Stimulated activated CD4-positive, alpha-beta T cell treated with anti-CD3 and anti-CD28 coated beads, Interleukin-4, amount 100 ng/mL, for 24 hours (primary cell): ENCODE results near the gene RRM2.
"Not testable (repeated sequence)": the region's sequence is repeated elsewhere in the genome, so short reads cannot be mapped to it uniquely, and the experiment has no call there.

ENCODE experiments used
- DNase-seq: peaks from one replicate; pipeline ENCODE4 v3.0.0-alpha.2; 2020

RRM2 gene

DNA sequence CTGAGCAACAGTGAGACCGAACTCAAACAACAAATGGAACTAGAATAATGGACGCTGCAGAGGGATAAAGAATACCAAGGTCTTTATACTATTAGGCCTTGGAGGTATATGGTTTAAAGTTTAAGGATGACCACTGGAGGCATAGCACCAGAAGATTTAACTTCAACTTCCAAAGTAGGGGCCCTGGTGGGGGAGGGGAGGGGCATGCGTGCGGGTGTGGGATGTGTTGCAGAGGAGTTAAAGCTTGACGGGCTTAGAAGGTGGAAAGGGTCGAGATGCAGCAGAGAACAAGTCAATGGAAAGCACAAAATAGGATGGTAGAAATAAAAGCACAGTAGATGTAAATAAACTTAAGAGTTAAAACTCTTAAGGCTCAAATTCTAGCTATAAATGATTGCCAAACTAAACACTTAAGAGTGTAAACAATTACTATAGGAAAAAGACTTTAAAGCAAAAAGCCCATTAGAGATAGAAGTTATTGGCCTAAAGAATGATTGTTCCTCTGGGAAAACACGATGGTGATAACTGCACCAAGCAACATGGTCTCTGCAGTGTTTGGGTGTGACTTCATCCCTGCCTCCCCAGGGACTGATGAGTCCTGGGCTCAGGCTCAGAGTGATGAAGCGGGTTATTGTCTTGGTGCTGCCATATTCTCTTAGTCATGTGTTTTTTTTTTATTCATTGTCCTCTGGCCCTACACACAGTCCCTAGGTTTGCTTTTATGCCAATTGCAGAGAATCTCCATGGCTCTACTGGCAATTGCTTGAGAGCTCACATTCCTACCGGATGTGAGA, 13.0 kb downstream of the RRM2 start:
- no peak for DNase-seq

DNA sequence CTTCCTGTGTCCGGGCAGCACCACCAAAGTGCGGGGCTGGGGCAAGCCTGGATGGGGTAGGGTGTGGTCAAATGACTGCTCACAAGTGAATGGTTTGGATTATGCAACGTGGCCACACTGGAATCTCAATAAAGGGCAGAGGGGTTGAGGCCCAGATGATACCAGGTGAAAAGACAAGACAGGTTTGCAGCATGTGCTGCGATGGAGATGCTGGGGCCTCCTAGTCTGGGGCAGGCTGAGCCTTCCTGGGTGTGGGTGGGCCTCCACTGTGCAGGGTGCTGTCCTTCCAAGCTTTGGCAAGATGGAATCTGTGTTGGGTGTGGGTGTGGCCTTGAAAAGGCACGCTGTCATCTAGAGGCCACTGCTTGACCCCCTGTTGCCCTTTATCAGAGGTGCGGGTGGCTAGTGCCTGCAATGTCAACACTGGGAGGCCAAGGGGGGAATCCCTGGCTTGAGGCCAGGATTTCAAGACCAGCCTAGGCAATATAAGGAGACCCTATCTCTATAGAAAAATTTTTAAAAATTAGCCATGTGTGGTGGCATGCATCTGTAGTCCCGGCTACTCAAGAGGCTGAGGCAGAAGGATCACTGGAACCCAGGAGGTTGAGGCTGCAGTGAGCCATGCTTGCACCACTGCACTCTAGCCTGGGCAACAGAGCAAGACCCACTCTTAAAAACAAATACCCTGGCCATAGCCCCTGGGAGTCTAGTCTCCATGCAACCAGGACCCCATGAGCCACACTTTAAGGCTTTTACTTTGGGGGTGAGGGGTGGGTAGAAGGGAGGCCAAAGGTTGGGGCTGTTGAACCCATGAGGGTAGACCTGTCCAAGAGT, 13.8 kb downstream of the RRM2 start:
- DNase-seq = no peak

DNA sequence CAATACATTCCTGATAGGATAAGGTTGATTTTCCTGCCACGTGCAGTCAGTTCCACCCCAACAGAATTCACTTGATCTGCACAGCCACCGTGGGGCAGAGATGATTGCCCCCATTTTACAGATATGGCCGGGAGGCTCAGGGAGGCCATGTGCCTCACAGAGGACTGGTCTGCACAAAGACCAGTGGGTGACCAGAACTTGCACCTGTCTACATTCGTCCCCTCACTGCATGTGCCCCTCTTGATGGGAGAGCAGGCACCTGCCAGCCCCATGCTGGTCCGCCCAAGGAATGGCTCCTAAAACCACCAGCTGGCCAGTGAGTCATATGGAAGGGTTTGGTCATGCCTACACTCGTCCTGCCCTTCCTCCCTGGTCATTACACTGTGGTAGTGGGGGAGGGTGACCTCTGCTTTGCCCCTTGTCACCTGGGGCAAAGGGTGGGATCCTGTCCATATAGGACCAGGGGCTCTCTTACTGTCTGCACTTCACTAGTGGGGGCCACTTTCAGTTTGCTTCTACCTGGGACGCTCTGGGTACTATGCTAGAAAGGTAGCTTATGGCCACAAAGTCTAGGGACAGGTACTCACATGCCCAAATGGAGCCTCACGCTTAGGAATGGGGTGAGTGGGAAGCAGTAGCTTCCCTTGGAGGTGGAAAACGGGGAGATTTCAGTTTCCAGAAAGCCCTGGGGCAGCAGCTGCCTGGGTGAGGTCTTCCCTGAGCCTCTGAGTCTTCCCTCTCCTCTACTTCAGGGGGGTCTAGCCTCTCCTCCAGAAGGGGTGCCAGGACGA, 14.7 kb downstream of the RRM2 start:
- DNase-seq = no peak

DNA sequence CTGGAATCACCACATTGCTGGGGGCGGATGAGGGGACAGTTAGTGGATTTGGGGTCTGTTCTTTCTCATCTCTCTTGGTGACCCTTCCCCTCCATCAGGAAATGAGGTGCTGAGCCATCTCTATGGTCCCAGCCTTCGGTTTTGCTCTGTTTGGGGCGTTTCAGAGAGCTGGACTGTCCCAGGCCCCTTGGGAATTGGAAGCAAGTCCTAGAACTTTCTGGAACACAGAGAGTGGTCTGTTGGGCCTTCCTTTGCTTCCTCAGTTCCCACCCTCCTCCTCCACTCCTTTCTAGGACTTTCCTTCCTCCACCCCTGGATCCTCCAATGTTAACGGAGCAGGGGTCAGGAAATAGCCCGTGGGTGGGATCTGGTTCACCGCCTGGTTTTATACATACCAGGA, 17.0 kb downstream of the RRM2 start:
- DNase-seq = no peak

DNA sequence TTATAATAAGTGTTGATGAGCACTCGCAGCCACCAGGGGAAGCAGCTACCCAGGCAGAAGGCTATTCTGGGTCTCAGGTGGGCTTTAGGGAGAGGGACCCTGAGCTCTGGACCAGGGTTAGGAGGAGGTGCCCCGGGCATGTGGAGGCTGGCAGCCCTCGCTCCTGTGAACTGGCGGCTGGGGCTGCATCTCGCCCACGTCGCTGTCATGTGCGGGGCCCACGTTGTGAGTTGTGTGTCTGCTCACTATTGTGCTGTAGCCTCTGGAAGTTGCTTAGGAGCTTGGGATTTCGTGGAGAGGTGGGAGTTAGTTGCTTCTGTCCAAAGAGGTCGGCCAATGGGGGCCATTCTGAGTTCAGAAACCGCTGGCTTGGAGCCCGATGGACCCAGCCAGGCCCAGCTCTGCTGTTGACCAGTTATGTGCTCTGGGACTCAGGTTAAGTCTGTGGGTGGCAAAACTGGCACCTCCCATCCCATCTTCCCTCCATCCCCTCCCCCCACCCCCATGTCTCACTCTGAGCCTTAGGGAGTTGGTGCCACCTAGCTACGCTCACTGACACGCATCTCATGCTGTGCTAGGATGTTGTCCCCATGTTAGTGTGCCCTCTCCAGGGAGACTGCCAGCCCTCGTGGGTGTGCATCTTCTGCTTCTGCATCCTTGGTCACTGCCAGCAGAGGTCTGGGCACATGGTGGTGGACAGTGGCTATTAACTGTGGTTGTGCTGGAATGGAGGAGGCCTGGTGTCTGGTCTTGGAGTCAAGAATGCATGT, 18.5 kb downstream of the RRM2 start:
- no peak for DNase-seq

DNA sequence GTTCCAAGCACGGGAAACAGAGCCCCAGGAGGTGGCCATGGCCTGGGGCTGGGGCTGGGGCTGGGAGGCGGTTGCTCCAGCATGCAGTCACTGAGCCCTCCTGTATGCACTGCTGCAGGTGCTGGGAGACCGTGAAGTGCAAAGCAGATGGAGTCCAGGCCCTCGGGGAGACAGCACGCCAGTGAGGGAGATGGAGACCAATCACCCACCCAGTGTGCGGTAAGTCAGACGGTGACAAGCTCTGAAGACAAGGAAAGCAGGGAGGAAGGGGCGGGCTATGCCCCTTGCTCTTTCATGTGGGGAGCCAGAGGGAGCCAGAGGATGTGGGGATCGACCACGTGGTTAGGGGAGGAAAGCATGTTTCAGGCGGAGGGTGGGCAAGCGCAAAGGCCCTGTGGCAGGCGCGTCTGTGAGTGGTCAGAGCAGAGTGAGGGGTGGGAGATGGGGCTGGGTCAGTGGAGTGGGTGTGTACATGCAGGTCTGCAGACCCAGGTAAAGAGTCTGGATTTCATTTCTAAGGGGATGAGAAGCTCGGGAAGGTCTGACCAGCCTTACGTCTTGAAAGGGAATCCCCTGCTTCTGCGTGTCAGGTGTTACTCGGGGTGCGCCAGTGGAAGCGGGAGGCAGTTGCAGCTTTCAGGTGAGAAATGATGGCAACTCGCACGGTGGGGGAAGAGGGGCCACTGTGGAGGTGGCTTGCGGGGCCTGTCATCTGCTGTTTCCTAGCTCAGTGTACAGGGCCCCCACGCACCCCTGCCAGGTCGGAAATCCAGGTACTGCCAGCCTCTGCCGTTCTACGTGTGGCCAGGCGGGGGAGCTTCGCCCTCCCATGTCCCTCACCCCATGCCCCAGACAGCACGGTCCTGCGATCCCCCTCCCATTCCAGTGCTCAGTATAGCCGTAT, 19.4 kb downstream of the RRM2 start:
- DNase-seq = peak; percentile 41

DNA sequence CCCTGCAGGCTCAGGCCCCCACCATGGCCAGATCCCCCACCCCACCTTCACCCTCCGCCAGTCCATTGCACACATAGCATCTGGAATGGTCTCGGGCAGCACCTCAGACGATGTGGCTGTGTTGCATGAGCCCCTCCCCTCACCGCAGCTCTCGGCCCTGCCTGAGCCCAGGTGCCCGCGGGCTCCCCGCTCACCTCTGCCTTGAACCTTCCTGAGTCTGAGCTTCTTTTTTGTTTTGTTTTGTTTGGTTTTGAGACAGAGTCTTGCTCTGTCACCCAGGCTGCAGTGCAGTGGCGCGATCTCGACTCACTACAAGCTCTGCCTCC, 20.1 kb downstream of the RRM2 start:
- DNase-seq = no peak

DNA sequence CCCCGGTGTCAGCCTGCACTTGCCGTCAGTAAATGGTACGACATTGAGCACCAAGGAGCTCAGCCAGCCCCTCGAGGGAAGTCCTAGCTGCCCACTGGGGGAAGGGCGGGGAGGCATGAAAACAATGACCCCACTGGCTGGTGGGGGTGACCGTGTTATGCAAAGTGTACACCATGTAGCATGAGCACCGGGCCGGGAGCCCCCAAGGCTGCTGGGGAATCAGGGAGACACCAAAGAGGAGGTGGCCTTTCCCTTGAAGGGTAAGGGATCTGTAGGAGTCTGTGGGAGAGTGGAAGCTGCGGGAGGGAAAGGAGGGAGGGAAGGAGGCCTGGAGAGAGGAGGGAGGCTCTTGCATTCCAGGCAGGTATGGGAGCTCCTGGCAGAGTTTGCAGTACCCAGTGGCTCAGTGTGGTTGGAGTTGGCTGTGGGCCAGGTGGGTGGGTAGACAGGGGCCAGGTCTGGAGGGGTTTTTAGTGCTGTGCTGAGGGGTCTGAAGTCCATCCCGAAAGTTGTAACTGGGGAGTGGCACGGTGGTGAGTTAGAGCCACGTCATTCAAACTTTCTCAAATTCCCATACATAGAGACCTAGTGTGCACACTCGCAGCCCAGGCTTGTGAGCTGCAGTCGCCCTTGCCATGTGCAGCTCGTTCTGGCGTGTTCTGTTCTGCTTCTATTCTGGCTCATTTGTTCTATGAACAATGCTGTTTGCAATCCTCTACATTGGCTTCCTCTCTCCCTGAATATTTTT, 22.4 kb downstream of the RRM2 start:
- DNase-seq = no peak

DNA sequence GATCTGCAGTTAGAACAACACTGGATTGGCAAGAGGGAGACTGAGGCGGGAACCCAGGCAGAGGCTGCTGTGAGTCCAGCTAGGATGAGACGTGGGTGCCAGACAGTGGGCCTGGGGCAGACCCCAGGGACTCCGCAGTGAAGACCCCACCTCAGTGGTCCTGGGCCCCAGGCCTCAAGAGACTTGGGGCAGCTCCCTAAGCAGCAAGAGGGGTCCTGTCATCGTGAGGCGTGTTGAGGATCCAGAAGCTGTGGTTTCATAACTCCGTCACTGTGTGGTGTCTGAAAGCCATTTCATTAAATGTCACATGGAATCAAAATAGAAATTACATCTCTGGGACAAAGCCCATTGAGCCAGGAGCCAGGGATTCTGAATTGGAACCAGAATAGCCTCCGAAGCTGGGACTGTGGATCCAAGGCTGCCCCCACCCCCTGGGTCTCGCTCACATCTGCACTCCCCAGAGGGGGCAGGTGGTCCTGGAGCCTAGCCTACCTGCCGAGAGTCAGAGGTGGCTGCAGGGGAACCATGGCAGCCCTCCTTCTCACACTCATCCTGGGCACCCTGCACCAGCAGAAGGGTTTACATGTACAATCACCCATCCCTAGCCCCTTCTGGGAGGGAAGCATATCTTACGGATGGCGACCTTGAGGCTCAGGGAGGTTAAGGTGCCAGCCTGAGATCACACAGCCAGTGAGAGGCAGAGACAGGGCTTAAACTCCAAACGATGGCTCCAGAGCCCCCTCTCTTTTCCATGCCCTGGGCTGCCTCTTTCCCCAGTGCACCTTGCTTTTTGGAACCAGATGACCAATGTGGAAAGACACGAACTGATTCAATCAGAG, 23.2 kb downstream of the RRM2 start:
- no peak for DNase-seq

DNA sequence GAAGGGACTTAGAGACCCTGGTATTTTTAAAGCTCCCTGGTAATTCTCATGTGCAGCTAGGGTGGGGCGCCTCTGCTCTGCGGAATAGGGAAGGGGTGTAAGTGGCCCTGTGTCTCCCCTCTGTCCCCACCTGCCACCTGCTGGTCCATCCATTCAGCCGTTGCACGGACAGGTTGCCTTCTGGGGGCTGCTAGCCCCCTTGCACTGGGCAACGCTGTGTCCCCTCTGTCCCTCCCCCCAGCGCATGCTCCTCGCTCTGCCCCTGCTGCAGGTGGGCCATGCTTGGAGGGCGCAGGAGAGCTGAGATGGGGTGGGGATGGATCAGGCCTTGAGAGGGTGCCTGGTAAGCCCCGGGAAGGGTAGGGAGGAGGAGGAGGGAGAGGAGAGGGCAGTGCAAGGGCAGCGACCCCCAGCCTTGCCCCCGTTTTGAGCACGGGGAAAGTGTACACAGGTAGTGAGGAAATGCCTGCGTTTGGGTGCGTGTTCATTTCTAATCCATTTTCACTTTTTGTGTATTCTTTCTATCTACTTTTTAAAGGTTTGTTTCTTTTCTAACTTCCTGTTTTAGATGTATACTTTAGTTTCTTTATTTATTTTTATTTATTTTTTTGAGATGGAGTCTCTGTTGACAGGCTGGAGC, 23.9 kb downstream of the RRM2 start:
- no peak for DNase-seq

DNA sequence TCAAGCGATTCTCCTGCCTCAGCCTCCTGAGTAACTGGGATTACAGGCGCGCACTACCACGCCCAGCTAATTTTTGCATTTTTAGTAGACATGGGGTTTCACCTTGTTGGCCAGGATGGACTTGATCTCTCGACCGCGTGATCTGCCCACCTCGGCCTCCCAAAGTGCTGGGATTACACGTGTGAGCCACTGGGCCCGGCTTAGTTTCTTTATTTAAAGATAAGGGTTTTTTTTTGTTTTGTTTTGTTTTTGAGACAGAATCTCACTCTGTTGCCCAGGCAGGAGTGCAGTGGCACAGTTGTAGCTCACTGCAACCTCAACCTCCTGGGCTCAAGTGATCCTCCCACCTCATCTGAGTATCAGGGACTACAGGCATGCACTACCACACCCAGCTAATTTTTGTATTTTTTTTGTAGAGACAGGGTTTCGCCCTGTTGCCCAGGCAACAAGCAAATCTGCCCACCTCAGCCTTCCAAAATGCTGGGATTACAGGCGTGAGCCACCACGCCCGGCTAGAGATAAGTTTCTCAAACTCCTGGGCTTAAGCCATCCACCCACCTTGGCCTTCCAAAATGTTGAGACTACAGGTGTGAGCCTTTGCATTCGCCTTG, 24.6 kb downstream of the RRM2 start:
- DNase-seq = not testable (repeated sequence)

DNA sequence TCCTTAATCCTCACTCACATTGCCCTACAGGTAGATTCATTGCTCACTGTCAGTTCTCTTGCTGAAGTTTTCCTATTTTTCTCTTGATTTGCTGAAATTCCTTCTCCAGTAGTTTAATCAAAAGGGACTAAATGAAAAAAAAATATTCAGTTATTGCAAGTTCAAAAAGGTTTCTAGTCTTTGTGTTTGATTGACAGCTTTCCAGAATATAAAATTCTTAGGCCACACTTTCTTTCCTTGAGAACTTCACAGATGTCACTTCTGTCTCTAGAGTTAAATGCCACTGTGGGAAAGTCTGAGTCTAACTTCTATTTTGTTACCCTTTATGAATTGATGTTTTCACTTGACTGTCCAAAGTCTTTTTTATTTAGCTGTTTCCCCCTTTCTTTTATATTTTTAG, 25.7 kb downstream of the RRM2 start:
- no peak for DNase-seq

DNA sequence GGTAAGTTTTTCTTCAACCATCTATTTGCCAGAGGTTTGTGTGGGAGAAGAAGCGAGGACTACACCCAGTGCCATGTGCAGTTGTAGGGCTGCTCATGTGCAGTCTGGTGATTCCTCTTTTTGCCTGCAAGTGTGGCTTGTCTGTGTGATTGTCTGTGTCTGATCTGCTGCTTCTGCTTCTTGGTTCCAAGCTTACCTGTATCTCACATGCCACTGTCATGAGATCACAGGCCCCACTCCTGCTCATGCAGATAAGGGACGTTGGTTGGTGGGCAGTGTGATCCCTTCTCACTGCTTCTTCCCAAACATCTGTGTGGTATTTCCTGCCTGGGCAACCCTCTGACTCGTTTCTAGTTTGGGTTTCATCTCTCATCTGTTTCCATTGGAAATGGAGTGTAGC, 27.1 kb downstream of the RRM2 start:
- no peak for DNase-seq

DNA sequence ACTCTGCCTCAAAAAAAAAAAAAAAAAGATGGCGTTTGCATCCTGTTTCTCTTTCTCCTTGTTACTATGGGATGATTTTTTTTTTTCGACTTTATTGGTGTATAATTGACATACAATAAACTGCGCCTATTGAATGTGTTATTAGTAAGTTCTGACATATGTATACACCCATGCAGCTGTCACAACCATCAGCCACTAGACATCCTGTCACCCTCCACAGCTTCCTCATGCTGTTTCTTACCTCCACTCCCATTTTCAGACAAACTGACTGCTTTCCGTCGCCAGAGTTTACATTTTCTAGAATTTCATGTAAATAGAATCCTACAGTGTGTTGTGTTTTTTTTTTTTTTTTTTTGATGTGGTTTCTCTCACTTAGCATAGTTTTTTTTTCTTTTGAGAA, 27.9 kb downstream of the RRM2 start:
- no peak for DNase-seq

DNA sequence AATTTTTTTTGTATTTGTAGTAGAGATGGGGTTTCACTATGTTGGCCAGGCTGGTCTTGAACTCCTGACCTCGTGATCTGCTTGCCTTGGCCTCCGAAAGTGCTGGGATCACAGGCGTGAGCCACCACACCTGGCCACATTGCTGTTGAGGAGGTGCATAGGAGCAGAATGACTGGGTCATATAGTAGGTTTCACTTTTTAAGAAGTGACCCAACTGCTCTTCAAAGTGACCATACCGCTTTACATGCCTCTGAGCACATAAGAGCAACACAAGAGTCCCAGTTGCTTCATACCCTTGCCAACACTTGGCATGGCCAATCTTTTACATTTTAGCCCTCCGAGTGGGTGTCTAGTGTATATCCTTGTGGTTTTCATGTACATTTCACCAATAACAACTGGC, 28.9 kb downstream of the RRM2 start:
- DNase-seq = no peak

DNA sequence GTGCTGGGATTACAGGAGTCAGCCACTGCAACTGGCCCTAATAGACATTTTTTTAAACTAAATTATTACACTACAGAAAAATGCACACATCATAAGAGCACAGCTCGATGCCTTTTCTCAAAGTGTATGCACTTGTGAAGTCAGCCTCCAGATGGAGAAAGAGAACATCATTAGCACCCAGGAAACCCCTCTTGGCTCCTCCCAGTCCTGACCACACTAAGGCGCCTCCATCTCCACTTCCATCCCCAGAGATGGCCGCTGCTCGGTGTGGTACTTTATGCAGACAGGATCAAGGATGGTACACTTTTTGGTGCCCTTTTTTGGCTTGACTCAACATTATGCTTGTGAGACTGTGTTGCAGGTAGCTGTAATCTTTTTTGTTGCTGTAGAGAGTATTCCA, 34.8 kb downstream of the RRM2 start:
- no peak for DNase-seq

DNA sequence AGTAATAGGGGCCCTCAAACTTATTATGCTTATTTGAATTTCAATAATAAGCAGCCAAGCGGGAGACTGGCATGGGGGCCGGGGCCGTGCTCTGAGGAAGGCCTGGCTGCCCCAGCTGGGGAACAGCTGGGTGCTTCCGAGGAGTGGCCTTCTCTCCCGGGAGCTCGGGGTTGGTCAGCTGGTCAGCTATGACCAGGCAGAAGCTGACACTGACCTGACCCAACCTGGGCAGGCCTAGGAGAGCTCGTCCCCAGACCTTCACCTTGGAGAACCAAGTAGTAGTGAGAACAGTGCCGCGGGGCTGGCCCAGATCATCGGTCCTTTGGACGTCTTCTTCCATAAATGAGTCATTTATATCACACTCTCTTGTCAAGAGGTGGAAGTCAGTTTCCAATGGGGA, 36.1 kb downstream of the RRM2 start:
- no peak for DNase-seq

DNA sequence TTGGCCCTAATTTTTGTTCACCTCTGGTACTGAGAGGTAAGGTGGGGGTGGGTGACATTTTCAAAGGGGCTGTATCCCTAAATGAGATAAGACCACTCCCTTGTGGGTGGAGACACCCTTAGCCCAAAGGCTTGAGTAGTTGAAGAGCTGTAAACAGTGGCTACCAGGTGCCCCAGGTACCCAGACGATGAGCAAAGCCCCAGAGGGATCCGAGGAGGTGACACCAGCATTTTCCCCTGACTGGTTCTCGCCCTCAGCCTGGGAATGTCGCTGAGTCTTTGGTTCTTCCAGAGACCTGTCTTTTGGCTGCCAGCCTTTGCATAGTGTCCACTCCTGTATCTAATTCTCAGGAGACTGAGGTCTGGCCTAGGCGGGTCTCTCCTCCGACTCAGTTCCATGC, 36.5 kb downstream of the RRM2 start:
- DNase-seq = no peak

DNA sequence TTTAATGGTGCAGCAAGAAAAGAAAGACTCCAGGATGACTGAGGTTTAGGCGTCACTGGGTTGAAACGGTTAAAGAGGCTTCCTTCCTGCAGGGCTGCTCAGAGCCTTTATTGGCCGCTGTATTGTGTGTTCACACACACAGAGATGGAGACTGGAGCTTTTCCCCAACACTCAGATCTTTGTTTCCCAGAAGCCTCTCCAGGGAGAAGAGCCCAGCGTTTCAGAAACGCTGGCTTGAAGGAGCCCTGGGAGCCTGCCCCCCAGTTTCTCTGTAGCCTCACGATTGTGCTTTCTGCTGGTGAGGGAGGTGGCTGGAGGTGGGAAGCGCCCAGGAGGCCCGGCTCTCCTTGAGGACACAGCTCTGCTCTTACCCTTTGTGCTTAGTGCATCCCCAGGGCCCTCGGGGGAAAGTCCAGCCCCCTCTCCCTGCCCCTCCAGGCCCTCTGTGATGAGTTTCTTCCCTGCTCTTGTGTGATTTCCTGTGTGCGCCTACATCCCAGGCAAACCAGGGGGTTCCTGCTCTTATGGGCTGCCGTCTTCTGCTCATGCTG, 37.1 kb downstream of the RRM2 start:
- no peak for DNase-seq
